ENCODE data around the gene DYRK1A.

DNA sequence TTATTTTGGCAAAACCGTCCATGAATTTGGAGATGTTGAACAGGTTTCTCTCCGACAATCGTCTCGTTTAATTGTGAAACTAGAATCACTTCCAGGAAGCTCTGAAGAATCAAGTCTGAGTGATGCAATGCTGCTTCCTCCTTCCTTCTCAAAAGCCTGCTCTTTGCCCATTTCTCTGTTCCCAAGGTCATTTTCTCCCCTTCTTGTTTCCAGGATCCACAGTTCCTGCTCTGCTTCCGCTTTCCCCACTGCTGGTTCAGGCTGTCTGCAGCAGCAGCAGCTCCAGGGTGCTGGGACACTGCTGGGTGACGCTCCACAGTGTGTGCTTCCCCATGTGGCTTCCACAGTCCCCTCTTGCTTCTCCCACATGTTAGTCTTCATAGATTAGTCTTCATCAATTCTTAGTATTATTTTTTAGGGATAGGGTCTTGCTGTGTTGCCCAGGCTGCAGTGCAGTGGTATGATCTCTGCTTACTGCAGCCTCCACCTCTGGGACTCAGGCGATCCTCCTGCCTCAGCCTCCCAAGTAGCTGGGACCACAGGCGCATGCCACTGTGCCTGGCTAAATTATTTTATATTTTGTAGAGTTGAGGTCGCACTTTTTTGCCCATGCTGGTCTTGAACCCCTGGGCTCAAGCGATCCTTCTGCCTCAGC, 156.2 kb downstream of the DYRK1A start:
- TF ChIP-seq FOXK2 (IDR thresholded peaks at IDR 0.05) = no peak
- TF ChIP-seq, protein P1, sequence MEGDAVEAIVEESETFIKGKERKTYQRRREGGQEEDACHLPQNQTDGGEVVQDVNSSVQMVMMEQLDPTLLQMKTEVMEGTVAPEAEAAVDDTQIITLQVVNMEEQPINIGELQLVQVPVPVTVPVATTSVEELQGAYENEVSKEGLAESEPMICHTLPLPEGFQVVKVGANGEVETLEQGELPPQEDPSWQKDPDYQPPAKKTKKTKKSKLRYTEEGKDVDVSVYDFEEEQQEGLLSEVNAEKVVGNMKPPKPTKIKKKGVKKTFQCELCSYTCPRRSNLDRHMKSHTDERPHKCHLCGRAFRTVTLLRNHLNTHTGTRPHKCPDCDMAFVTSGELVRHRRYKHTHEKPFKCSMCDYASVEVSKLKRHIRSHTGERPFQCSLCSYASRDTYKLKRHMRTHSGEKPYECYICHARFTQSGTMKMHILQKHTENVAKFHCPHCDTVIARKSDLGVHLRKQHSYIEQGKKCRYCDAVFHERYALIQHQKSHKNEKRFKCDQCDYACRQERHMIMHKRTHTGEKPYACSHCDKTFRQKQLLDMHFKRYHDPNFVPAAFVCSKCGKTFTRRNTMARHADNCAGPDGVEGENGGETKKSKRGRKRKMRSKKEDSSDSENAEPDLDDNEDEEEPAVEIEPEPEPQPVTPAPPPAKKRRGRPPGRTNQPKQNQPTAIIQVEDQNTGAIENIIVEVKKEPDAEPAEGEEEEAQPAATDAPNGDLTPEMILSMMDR (IDR thresholded peaks at IDR 0.05 in 2 of 3, conservative IDR thresholded peaks at IDR 0.05 in 1 of 3; ENCODE audit: control insufficient read depth in 2 of 3, extremely low read depth in 1 of 3, insufficient read depth in 1 of 3, low read depth in 3 of 3, low read length in 3 of 3) = no peak
- no peak for TF ChIP-seq RAD21 (IDR thresholded peaks at IDR 0.05; ENCODE audit: insufficient read depth, low read depth, low read length)

All from GM12878 (cell line).